ENCODE data around the gene DAD1. TPM values are rescaled to one million over a fixed set of nuclear protein-coding genes. Genes with fewer than 3 reads are reported as not detected.

DAD1 gene
- total and polyA plus RNA-seq, 2 of the 8 experiments (the other 6 are each of a cell fraction or from before 2014, with no cell fraction given) = 131 to 440 TPM

DNA sequence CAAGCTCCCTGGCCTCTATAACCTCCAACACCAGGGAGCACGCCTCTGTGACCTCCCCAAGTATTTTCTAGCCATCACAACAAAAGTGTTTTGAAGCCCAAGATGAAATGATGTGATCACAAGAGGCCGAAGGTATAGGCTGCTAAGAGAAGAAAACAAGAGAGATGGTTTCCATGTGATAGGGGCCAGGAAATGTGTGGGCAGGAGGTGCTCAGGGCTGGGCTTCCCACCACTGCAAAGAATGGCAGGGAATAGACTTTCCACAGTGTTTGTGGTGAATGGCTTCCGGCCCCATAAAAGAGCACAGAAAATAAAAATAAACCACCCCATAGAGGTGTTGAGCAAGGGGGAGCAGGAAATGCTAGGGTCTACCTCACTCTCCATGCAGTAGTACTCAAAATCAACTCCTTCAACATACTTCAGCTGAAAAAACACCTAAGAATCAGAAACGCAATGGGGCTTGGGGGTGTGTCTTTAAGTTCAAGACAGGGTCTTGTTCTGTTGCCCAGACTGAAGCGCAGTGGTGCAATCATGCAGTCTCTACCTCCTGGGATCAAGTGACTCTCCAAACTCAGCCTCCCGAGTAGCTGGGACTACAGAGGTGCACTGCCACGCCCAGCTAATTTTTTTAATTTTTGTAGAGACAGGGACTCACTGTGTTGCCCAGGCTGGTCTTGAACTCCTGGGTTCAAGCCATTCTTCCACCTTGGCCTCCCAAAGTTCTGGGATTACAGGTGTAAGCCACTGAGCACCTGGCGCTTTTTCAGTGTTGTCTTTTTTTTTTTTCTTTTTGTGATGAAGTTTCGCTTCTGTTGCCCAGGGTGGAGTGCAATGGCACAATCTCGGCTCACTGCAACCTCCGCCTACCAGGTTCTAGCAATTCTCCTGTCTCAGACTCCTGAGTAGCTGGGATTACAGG lies 27.1 kb downstream of the DAD1 start (continued):
- no peak for TF ChIP-seq KDM1A (IDR thresholded peaks at IDR 0.05; ENCODE audit: borderline replicate concordance, low read length)
- TF ChIP-seq CHD1 (IDR thresholded peaks at IDR 0.05; ENCODE audit: low read depth, low read length) = no peak
- TF ChIP-seq YY1 (IDR thresholded peaks at IDR 0.05; ENCODE audit: low read depth, low read length) = no peak
- no peak for TF ChIP-seq CBX8 (IDR thresholded peaks at IDR 0.05; ENCODE audit: borderline replicate concordance, low read depth, low read length)
- no peak for TF ChIP-seq RBBP5 (IDR thresholded peaks at IDR 0.05; ENCODE audit: borderline replicate concordance, low read depth, low read length)
- TF ChIP-seq, protein P1, sequence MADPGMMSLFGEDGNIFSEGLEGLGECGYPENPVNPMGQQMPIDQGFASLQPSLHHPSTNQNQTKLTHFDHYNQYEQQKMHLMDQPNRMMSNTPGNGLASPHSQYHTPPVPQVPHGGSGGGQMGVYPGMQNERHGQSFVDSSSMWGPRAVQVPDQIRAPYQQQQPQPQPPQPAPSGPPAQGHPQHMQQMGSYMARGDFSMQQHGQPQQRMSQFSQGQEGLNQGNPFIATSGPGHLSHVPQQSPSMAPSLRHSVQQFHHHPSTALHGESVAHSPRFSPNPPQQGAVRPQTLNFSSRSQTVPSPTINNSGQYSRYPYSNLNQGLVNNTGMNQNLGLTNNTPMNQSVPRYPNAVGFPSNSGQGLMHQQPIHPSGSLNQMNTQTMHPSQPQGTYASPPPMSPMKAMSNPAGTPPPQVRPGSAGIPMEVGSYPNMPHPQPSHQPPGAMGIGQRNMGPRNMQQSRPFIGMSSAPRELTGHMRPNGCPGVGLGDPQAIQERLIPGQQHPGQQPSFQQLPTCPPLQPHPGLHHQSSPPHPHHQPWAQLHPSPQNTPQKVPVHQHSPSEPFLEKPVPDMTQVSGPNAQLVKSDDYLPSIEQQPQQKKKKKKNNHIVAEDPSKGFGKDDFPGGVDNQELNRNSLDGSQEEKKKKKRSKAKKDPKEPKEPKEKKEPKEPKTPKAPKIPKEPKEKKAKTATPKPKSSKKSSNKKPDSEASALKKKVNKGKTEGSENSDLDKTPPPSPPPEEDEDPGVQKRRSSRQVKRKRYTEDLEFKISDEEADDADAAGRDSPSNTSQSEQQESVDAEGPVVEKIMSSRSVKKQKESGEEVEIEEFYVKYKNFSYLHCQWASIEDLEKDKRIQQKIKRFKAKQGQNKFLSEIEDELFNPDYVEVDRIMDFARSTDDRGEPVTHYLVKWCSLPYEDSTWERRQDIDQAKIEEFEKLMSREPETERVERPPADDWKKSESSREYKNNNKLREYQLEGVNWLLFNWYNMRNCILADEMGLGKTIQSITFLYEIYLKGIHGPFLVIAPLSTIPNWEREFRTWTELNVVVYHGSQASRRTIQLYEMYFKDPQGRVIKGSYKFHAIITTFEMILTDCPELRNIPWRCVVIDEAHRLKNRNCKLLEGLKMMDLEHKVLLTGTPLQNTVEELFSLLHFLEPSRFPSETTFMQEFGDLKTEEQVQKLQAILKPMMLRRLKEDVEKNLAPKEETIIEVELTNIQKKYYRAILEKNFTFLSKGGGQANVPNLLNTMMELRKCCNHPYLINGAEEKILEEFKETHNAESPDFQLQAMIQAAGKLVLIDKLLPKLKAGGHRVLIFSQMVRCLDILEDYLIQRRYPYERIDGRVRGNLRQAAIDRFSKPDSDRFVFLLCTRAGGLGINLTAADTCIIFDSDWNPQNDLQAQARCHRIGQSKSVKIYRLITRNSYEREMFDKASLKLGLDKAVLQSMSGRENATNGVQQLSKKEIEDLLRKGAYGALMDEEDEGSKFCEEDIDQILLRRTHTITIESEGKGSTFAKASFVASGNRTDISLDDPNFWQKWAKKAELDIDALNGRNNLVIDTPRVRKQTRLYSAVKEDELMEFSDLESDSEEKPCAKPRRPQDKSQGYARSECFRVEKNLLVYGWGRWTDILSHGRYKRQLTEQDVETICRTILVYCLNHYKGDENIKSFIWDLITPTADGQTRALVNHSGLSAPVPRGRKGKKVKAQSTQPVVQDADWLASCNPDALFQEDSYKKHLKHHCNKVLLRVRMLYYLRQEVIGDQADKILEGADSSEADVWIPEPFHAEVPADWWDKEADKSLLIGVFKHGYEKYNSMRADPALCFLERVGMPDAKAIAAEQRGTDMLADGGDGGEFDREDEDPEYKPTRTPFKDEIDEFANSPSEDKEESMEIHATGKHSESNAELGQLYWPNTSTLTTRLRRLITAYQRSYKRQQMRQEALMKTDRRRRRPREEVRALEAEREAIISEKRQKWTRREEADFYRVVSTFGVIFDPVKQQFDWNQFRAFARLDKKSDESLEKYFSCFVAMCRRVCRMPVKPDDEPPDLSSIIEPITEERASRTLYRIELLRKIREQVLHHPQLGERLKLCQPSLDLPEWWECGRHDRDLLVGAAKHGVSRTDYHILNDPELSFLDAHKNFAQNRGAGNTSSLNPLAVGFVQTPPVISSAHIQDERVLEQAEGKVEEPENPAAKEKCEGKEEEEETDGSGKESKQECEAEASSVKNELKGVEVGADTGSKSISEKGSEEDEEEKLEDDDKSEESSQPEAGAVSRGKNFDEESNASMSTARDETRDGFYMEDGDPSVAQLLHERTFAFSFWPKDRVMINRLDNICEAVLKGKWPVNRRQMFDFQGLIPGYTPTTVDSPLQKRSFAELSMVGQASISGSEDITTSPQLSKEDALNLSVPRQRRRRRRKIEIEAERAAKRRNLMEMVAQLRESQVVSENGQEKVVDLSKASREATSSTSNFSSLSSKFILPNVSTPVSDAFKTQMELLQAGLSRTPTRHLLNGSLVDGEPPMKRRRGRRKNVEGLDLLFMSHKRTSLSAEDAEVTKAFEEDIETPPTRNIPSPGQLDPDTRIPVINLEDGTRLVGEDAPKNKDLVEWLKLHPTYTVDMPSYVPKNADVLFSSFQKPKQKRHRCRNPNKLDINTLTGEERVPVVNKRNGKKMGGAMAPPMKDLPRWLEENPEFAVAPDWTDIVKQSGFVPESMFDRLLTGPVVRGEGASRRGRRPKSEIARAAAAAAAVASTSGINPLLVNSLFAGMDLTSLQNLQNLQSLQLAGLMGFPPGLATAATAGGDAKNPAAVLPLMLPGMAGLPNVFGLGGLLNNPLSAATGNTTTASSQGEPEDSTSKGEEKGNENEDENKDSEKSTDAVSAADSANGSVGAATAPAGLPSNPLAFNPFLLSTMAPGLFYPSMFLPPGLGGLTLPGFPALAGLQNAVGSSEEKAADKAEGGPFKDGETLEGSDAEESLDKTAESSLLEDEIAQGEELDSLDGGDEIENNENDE (IDR thresholded peaks at IDR 0.05; ENCODE audit: insufficient replicate concordance, low read length) = no peak
- no peak for TF ChIP-seq BACH1 (IDR thresholded peaks at IDR 0.05; ENCODE audit: low read length)
- TF ChIP-seq RAD21 (IDR thresholded peaks at IDR 0.05 in 1 of 2, conservative IDR thresholded peaks at IDR 0.05 in 1 of 2; ENCODE audit: low read depth in 2 of 2, low read length in 2 of 2) = no peak
- no peak for TF ChIP-seq NRF1 (IDR thresholded peaks at IDR 0.05; ENCODE audit: low read depth, low read length)
- no peak for TF ChIP-seq POU5F1 (IDR thresholded peaks at IDR 0.05; ENCODE audit: low read depth, low read length)
